ENCODE measurements around the gene BMP8A. TPM values are rescaled to one million over a fixed set of nuclear protein-coding genes. Genes with fewer than 3 reads are reported as not detected.

The BMP8A gene
- total and polyA plus RNA-seq, 10 of the 15 experiments (the other 5 are each of a cell fraction or from before 2014, with no cell fraction given), result not detected

- H3K36me3 ChIP-seq (ENCODE audit: control insufficient read depth in 2 of 2, insufficient read depth in 2 of 2, low read length in 1 of 2), result peaks cover 0 to 7% of the 10 kb centered on the region in 2 experiments; a peak in 2 of 4 replicates
- intact Hi-C loops (cut with micrococcal nuclease; ENCODE audit: unreplicated experiment) (no loop called here), in situ Hi-C loops (cut with MboI) (no loop called here)
- FAIRE-seq (no peak), DNase-seq (ENCODE audit: low read depth, low spot score) (no peak), ATAC-seq (no peak)
- H3K9me3 ChIP-seq (replicated peaks; ENCODE audit: control insufficient read depth, insufficient read depth, low read length), result no peaks in the 10 kb centered on the region
- no peak overlapping the region for H3K4me2 ChIP-seq (ENCODE audit: control insufficient read depth, insufficient read depth)
- no peak overlapping the region for H2AFZ ChIP-seq (ENCODE audit: control insufficient read depth, low read depth, low read length)
- no TSS peak for BruUV-seq (replicated peaks)
- no peak overlapping the region for H3K4me3 ChIP-seq
- ChIA-PET CTCF (interaction anchor here (4.2 kb wide), 1 partner anchor 7 kb away, joined by 21 read pairs; no protein-coding TSS in a partner anchor), SMC1A (ENCODE audit: uncharacterized antibody, unreplicated experiment) (no interaction called here), POLR2A (no interaction called here), RAD21 (ENCODE audit: unreplicated experiment) (no interaction called here)
- peaks cover 3% of the 10 kb centered on the region for H3K4me1 ChIP-seq (ENCODE audit: control insufficient read depth, insufficient read depth, low read length)
- H3K27me3 ChIP-seq (replicated peaks in 1 of 2; ENCODE audit: control insufficient read depth in 2 of 2, insufficient read depth in 2 of 2, low read length in 1 of 2), result no peaks in the 10 kb centered on the region
- H4K20me1 ChIP-seq (ENCODE audit: control insufficient read depth, insufficient read depth), result no peaks in the 10 kb centered on the region
- H3K27ac ChIP-seq (ENCODE audit: control insufficient read depth, insufficient read depth), result no peak overlapping the region
- TF ChIP-seq E4F1 (IDR thresholded peaks at IDR 0.05; ENCODE audit: borderline replicate concordance, partially characterized antibody) (no peak), NFXL1 (IDR thresholded peaks at IDR 0.05; ENCODE audit: borderline replicate concordance) (no peak), HDGF (IDR thresholded peaks at IDR 0.05) (no peak), RUNX3 (IDR thresholded peaks at IDR 0.05; ENCODE audit: low read length) (no peak), CEBPZ (IDR thresholded peaks at IDR 0.05; ENCODE audit: low read depth, low read length) (no peak), CBX5 (IDR thresholded peaks at IDR 0.05; ENCODE audit: low read depth) (no peak)
- WGBS (ENCODE audit: insufficient coverage, insufficient replicate concordance, low lambda C conversion rate, missing lambda C conversion rate), result 93% methylated on average over 4 of the region's 4 CpGs
- H3K79me2 ChIP-seq (ENCODE audit: control insufficient read depth, insufficient read depth, low read length), result no peaks in the 10 kb centered on the region
- H3K9ac ChIP-seq (ENCODE audit: control insufficient read depth, insufficient read depth, low read length), result no peak overlapping the region
Observed at GRCh38 chr1:39531526-39531925, 40.1 kb downstream of the BMP8A start.

Measured in GM12878 (cell line).